Esophagus muscularis mucosa (tissue), 3 donors: ENCODE data around the gene GRM6.

Experiments used
- CTCF ChIP-seq, 3 experiments: fragments of 200-600 bp in 2 of 3; fragments of 450-650 bp in 1 of 3; sonication (generic) in 2 of 3; IDR thresholded peaks; one replicate each; pipeline ENCODE4 v1.5.1; 2017 to 2019; ENCODE audit warnings: antibody characterized with exemption in 3 of 3, mild to moderate bottlenecking in 2 of 3, moderate library complexity in 1 of 3
- EP300 ChIP-seq: sonication (generic); formaldehyde crosslinking; IDR thresholded peaks from one replicate; pipeline ENCODE4 v1.6.1; 2017; ENCODE audit warnings: antibody characterized with exemption

GRCh38 chr5:178989311-178989710 lies 5.8 kb downstream of the GRM6 start:
- TF ChIP-seq EP300 (no peak), CTCF (IDR thresholded peaks at IDR 0.05) (no peak)
